Measurements from ENCODE around the gene MICOS13.

Gene MICOS13

DNA sequence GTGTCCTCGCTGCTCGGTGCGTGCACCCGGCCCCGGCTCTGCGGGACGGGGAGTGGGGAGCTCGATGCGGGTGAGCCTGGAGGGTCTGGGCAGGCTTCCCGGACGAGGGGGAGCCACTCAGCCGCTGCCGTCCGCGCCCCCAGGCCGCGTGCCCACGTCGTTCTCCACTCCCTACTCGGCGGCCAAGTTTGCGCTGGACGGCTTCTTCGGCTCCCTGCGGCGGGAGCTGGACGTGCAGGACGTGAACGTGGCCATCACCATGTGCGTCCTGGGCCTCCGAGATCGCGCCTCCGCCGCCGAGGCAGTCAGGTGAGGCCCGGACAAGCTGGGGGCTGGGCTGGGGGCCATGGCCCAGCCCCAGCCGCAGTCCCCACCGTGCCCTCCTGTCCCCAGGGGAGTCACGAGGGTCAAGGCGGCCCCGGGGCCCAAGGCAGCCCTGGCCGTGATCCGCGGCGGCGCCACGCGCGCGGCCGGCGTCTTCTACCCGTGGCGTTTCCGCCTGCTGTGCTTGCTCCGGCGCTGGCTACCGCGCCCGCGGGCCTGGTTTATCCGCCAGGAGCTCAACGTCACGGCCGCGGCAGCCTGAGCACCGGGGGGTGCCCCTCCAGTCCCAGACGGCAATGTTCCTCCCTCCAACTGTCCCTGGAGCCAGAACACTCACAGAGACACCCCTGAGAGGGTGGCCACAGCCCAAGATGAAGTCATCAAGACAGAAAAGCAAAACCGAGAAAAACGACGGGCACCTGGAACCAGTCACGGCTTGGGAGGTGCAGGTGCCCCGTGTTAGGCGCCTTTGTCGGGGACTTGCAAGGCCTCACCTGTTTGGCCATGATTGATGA lies 7.3 kb upstream of the MICOS13 start:
- DNase-seq (ENCODE audit: low read depth in 3 of 3): no peak

- peak; percentile 98 to 100 (median 100) for DNase-seq (ENCODE audit: low read depth in 3 of 3)
Observed at GRCh38 chr19:5686647-5687359, 6.5 kb upstream of the MICOS13 start.

DNA sequence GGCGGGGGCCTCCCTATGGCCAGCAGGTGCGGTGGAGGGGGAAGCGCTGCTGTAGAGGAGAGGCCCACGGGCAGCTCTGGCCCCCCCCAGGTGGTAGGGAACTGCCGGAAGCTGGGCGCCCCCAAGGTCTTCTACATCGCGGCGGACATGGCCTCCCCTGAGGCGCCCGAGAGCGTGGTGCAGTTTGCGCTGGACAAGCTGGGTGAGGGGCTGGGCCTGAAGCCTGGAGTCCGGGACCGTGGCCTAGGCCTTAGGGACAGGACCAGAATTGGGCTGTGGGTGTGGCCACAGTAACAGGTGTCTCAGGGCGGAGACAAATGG lies 6.0 kb upstream of the MICOS13 start:
- no peak for DNase-seq (ENCODE audit: low read depth in 3 of 3)

GRCh38 chr19:5684694-5685430 lies 4.5 kb upstream of the MICOS13 start:
- DNase-seq (ENCODE audit: low read depth in 3 of 3): no peak

DNA sequence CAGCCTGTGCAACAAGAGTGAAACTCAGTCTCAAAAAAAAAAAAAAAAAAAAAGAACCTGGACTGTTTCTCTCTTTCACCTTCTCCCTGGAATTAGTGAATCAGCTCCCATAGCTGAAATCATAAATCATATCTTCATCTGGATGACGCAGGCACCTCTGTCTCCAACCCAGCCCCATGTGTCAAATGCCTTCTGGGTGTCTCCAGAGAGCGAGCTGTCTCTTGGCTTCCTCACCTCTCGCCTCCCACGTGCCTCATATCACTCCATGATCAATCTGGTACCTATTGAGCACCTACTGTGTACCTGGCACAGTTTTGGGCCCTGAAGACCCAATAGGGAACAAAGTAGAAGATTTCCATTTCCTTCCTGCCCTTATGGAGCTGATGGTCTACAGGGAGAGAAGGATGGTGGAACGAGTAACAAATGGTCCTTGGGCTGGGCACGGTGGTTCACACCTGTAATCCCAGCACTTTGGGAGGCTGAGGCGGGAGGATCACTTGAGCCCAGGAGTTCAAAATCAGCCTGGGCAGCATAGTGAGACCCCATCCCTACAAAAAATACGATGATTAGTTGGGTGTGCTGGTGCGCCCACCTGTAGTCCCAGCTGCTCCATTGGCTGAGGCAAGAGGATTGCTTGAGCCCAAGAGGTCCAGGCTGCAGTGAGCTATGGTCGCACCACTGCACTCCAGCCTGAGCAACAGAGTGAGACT lies 3.0 kb upstream of the MICOS13 start:
- DNase-seq (ENCODE audit: low read depth in 3 of 3): no peak

DNA sequence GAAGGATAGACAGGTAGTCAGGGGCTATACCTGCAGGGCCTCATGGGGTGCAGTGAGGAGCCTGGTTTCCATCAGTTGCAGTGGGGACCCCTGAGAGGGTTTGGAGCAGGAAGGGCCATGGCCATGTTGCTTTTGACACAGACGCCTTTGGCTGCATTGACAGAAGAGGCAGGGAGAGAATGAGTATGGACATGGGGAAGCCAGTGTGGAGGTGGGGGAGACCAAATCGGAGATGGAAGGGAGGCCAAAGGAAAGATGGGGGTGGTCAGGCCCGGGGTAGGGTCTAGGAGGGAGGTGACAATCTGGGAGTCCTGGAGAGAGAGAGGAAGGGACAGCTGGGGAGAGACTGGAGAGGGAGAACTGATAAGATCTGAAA lies 1.8 kb upstream of the MICOS13 start:
- DNase-seq (ENCODE audit: low read depth in 3 of 3): no peak

GRCh38 chr19:5681391-5682106 lies 1.2 kb upstream of the MICOS13 start:
- DNase-seq (ENCODE audit: low read depth in 3 of 3): no peak

GRCh38 chr19:5680084-5680436 lies 256 bp downstream of the MICOS13 start:
- DNase-seq (ENCODE audit: low read depth in 3 of 3): no peak

DNA sequence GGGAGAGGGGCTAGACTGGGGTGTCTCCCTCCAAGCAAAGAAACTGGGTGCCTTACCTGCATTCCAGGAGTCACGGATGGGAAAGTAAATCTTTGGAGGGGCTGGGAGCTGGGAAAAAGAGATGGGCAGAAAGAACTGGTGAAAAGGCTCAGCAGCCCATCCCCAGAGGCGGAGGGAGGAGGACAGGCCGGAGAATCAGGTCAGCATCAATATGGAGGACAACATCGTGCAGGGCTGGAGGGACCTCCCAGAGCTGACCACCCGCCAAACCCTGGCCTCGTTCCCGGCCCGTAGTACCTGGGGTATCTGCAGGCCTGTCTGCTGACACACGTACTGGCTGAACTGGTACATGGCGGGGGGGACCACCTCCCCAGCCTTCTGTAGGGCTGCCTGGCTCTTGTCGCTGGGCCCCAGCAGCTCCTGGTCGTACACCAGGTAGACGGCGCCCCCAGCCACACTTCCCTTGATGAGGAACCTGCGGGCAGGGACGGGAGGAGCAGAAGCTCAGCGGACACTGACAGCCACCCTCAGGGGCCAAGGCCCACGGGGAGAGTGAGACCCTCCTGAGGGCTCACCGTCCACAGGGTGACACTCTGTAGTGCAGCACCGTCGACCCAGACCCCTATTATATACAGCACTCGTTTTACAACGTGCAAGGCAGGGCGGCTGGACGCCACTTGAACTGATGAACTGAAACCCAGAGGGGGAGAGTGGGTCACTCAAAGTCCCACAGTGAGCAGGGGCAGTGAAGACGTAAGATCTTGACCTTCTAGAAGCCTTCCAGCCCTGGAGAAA lies 830 bp downstream of the MICOS13 start:
- DNase-seq (ENCODE audit: low read depth in 3 of 3): no peak

DNA sequence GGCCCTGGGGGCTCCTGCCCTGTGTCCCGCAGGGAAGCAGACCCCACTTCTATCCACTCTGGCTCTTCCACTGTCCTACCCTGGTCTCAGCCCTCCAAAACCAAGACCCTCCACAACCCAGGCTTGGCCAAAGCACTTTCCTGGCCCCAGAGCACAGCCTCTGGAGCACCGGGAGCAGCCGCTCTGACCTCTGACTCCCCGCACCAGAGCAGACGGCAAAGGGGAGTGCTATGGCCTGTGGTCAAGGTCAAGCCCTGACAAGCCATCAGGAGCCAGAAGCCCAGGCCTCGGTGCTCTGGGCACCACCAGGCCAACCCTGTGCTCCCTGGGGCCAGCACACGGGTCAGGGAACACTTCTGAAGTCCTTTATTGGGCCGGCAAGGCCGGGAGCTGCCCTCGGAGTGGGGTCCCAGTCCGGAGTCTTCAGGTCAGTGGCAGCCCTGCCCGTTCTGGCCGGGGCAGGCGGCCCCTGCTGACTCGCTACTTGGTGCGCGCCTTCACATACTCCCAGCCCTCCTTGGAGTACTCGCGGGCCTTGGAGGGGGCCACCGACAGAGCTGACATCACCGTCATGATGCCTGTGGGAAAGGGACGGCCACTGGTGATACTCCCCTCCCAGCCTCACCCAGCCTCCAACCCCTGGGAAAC lies 2.1 kb downstream of the MICOS13 start:
- no peak for DNase-seq (ENCODE audit: low read depth in 3 of 3)

DNA sequence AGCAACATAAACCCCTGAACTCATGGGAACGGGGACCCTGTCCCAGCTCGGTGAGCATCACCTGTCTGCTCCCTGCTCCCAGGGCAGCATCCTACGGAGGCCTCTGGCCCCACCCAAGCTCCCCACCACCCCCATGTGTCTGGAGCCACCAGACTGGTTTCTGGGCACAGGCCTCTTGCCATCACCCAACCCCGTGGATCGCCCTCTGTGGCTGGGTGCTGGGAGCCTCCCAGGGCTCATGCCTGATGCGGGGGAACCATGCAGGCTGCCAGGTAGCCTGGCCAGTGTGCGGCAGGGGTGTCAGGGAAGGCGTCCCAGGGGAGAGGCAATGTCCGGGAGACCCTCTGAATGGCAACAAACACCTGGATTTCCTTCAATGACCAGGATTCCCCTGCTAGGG lies 2.7 kb downstream of the MICOS13 start:
- DNase-seq (ENCODE audit: low read depth in 3 of 3): no peak

DNA sequence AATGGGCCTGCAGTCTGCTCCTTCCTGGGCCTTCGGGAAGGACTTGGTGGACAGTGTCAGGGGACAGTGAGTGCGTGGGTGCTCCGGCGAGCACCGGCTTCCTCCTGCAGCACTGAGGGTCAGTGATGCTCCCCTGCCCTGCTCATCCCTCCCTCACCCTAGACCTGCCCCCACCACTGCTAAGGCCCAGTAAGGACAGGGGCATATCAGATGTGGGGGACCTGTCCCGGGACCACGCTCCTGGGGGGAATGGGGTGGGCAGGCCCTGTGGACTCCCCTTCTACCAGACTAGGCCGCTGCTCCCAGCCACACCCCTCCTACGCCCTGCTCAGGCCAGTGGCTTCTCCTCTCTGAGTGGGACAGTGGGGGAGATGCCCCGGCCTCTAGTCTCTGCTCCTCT lies 3.2 kb downstream of the MICOS13 start:
- no peak for DNase-seq (ENCODE audit: low read depth in 3 of 3)

GRCh38 chr19:5676772-5677105 lies 3.6 kb downstream of the MICOS13 start:
- DNase-seq (ENCODE audit: low read depth in 3 of 3): no peak

- DNase-seq (ENCODE audit: low read depth in 3 of 3): no peak
Observed at GRCh38 chr19:5676105-5676771, 4.1 kb downstream of the MICOS13 start.

GRCh38 chr19:5674714-5675113 lies 5.6 kb downstream of the MICOS13 start:
- no peak for DNase-seq (ENCODE audit: low read depth in 3 of 3)

DNA sequence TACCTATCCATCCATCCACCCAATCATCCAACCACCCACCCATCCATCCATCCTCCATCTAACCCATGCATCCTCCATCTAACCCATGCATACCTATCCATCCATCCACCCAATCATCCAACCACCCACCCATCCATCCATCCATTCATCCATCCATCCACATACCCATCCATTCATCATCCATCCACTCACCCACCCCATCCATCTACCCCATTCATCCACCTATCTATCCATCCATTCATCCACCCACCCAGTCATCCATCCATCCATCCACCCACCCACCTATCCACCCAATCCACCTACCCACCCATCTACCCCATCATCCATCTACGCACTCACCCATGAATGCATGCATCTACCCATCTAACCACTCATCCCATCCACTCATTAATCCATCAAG lies 6.6 kb downstream of the MICOS13 start:
- no peak for DNase-seq (ENCODE audit: low read depth in 3 of 3)

GRCh38 chr19:5672708-5673459 lies 7.4 kb downstream of the MICOS13 start:
- no peak for DNase-seq (ENCODE audit: low read depth in 3 of 3)

DNA sequence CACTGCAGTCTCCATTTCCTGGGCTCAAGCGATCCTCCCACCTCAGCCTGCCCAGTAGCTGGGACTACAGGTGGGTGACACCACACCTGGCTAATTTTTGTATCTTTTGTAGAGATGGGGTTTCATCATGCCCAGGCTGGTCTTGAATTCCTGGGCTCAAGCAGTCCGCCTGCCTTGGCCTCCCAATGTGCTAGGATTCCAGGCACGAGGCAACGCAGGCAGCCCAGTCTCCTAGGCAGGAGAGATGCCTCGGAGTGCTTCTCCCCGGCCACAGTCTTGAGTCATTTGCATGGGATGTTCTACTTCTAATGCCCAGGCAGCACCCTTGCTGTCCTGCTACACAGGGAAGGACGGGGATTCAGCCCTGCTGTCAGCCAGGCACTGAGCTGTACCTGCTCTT lies 8.7 kb downstream of the MICOS13 start:
- no peak for DNase-seq (ENCODE audit: low read depth in 3 of 3)

- DNase-seq (ENCODE audit: low read depth in 3 of 3): no peak
Observed at GRCh38 chr19:5669212-5669611, 11.1 kb downstream of the MICOS13 start.
